PC-3 (cell line): Measurements from ENCODE around the gene MUL1.

Experiments
- CTCF ChIP-seq: fragments of 300-600 bp; sonication (generic); conservative IDR thresholded peaks from 2 replicates; pipeline ENCODE4 v1.5.1; 2017; ENCODE audit warnings: antibody characterized with exemption, low read depth, mild to moderate bottlenecking, low read length
- EZH2 ChIP-seq: fragments of 300-600 bp; sonication (generic); IDR thresholded peaks from one replicate; pipeline ENCODE4 v1.6.1; 2017; ENCODE audit warnings: antibody characterized with exemption, mild to moderate bottlenecking, low read length; ENCODE audit not compliant: unreplicated experiment
- EZH2phosphoT487 ChIP-seq: fragments of 300-600 bp; sonication (generic); IDR thresholded peaks from 2 replicates; pipeline ENCODE4 v1.6.1; 2018; ENCODE audit warnings: mild to moderate bottlenecking, antibody characterized with exemption, low read length, borderline replicate concordance

- TF ChIP-seq CTCF: no peak
- no peak for TF ChIP-seq EZH2phosphoT487
- no peak for TF ChIP-seq EZH2
Observed at GRCh38 chr1:20479840-20480239, 28.1 kb downstream of the MUL1 start.
